ENCODE data around the gene C9orf78.

DNA sequence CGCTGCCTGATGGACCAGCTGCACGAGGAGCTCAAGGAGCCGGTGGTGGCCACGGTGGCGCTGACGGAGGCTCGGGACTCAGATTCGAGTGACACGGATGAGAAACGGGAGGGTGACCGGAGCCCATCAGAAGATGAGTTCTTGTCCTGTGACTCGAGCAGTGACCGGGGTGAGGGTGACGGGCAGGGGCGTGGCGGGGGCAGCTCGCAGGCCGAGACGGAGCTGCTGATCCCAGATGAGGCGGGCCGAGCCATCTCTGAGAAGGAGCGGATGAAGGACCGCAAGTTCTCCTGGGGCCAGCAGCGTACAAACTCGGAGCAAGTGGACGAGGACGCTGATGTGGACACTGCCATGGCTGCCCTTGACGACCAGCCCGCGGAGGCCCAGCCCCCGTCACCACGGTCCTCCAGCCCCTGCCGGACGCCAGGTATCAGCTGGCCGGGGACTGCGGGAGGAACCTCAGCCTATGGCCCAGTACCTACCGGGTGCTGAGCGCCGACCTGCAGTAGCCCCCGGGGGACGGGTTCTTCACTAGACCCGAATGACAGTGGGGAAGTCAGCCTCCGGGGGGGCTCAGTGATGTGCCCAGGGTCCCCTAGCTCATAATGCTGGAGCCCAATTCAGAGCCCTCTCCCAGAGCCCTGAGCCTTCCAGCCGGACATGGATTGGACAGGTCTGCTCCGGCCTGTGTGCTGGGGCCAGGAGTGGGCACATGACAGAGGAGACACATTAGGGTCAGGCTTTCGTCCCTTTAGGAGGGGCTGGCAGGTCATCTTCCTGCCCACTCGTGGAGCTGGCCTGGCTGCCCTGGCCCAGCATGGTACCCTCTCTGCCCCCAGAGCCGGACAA lies 33.2 kb upstream of the C9orf78 start:
- TF ChIP-seq, protein P1, sequence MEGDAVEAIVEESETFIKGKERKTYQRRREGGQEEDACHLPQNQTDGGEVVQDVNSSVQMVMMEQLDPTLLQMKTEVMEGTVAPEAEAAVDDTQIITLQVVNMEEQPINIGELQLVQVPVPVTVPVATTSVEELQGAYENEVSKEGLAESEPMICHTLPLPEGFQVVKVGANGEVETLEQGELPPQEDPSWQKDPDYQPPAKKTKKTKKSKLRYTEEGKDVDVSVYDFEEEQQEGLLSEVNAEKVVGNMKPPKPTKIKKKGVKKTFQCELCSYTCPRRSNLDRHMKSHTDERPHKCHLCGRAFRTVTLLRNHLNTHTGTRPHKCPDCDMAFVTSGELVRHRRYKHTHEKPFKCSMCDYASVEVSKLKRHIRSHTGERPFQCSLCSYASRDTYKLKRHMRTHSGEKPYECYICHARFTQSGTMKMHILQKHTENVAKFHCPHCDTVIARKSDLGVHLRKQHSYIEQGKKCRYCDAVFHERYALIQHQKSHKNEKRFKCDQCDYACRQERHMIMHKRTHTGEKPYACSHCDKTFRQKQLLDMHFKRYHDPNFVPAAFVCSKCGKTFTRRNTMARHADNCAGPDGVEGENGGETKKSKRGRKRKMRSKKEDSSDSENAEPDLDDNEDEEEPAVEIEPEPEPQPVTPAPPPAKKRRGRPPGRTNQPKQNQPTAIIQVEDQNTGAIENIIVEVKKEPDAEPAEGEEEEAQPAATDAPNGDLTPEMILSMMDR (optimal IDR thresholded peaks at IDR 0.05 in 1 of 3, IDR thresholded peaks at IDR 0.05 in 1 of 3, conservative IDR thresholded peaks at IDR 0.05 in 1 of 3; ENCODE audit: extremely low read depth in 1 of 3, insufficient read depth in 2 of 3, low read length in 3 of 3): no peak
- TF ChIP-seq EZH2 (IDR thresholded peaks at IDR 0.05; ENCODE audit: low read length): no peak
